ENCODE measurements around the gene CDKN2A.
A peak's percentile ranks its signal among the peaks of the same experiment; 100 is the strongest.

CDKN2A gene

DNA sequence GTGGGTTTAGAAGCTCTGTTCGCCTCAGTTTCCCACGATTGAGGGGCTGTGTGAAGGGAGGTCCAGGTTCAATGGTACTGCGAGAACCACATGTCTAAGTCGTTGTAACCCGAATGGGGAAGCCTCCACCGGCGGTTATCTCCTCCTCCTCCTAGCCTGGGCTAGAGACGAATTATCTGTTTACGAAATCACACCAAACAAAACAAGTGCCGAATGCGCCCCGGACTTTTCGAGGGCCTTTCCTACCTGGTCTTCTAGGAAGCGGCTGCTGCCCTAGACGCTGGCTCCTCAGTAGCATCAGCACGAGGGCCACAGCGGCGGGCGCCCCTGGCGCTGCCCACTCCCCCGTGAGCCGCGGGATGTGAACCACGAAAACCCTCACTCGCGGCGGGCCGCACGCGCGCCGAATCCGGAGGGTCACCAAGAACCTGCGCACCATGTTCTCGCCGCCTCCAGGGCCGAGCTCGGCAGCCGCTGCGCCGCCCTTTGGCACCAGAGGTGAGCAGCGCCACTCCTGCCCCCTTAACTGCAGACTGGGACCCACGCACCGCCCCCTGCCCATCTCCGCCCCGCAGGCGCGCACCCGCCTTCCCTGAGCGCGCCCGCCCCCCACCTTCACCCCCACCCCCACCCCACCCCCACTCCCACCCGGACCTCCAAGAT lies at the start of gene CDKN2A:
TSS of gene CDKN2A (minus strand) at position 500 of the 663 bp plus-strand sequence.
- peak; percentile 63 for DNase-seq

DNA sequence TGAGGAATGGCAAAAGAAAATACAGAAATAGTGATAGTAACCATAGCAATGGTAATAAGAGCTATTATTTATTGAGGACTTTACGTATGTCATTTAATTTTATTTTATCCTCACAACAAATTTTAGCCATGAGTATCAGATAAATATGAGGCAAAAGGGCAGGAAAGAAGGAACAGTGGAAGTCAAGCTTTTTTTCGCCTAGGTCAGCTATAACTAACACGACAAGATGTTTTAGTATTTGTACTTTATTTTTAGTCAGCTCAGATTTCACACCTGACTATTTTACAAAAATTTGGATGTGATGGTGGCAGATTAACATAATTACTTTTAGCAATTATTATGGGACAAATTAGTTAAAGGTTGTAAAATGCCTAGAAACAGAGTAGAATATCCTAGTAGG lies 49.7 kb upstream of the CDKN2A start:
- DNase-seq: no peak

DNA sequence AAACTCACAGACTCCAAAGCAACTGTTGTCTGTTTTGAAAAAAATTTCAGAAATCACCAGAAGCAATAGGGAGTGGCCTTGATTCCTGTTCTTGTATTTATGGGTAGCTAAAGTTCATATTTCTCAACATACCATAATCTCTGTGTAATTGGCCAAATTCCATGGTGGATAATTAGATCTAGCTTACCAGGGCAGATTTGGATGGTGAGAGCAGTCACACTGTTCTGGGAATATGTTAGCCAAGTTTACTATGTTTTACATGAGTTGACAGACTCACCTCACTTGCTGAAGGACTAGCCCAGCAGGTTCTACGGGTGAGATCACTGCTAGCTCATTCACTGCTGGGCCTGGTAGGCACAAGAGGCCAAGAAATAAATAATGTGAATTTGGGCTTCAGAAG lies 47.6 kb upstream of the CDKN2A start:
- no peak for DNase-seq

DNA sequence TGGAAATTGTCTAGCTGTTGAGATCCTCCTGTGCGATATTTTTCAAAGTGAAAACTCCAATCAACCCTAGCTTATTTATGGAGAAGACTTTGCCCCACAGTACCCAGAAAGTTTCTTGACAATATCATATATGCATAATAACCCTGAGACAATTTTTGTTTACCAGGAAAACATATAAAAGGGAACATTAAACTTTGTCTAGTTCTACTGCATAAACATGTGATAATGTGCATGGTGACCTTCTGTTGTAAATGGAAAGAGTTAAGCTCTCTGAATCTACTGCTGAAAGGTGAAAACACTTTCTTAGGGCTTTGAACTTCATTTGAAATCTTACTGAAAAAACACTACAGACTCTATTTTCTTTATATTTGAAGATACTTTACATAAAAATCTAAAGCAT lies 47.2 kb upstream of the CDKN2A start:
- no peak for DNase-seq

DNA sequence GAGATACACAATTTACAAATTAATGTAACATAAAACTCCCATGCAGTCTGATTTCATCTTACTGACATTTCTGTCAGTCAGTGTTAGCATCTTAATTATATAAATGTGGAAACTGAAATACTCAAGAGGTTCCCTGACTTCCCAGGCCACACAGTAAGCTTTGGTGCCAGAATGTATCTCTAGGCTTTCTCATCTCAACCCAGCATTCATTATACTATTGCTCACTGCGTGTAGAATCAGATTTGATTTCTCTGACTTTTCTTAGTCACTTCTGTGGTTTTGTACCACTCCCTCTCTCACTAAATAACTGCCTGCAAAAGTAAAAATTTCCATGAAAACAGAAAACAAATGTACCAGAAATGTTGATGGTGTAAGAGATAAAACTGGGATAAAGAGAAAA lies 46.6 kb upstream of the CDKN2A start:
- no peak for DNase-seq

DNA sequence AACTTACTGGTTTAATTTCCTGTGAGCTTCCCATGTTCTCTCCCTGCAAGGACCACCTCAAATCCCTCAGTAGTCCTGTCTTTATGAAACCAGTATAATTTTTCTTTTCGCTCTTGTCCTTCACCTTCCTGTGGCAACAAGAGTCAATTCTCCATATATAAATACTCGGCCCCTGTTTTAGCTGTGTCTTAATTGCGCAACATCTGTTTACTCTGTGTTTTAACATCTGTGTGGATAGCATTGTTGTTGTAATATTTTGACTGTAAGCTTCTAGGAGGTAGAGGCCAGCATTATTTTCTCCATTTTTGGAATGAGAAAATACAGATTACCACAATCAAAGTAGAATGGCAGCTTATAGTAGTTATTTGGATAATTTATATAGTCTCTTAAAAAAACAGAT lies 45.1 kb upstream of the CDKN2A start:
- no peak for DNase-seq

DNA sequence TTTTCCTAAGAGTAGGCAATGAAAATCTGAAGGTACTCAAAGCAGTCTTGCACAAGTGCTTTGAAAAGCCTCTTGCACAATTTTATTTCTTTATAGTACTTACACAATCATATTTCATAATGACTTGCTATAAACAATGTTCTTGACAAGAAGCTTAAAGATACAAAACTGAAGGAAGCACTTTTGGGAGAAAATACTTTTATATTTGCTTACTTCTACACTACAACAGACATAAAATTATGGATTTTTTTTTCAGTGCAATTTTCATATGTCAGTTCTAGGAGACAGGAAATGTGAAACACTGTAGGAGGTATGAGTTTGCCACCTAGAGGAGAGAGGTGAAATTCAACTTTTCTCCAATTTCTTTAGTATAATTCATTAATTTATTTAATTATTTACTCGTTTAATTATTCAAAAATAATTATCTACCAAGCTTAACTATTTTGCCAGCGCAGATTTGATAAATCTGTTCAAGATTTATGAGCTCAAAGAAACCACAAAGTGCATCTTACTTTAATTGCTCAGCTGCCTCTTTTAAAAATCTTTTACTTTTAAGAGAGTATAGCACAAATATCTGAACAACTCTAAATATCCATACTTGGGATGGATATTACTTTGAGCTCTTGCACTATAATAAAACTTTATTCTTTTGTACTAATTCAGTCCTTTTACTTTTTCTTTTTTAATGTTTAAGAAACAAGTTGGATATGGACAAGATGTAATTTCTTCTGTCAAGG lies 43.9 kb upstream of the CDKN2A start:
- DNase-seq: no peak

DNA sequence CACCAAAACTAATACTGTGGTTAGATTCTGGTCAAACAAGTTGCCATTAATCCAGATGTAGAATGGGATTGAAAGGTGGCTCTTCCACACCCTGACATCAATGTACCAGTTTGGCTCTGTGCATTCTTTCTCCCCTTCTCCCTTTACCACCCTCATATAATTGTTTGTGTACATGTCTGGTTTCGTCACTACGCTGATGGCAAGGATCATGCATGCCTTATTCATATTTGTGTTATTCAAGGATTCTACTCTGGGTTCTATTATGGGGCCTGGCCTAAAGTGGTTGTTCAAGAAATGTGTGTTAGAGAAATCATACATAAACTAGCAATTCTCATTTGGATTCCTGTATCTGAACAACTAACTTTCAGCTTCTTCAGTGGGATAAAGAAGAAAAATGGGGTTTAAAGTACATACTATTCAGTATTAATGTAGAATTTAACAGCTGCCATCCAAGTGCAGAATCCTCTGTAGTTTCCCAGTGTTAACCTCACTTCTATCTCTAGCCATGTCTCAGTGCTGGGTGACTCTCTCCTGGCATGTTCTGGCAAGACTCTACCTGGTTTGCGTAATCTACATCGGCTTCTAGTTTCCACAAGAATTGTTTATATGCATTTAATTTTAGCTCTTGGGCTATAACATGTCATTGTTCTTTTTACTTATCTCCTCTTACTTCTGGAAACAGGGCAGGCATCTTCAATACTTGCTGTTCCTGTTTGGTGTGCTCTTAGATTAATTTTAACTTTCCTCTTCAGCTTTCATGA lies 42.9 kb upstream of the CDKN2A start:
- DNase-seq: no peak

DNA sequence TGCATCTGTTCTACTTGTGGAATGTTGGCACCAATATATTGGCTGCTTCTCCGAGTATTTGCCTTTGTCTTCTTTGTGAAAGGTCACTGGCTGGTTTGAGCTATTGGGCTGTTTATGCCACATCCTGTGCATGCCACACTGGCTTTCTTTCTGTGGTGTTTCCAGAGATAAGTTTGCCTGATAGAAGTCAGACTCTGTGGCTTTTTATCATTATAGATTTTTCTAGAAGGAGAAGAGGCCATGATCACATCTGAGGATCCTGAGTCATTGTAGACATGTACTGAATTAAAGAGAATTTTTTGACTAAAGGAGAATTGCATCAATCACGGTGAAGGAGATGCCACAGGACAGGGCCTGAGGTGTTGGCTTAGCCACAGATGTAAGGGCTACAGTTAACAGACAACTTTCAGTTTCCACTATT lies 41.4 kb upstream of the CDKN2A start:
- no peak for DNase-seq

DNA sequence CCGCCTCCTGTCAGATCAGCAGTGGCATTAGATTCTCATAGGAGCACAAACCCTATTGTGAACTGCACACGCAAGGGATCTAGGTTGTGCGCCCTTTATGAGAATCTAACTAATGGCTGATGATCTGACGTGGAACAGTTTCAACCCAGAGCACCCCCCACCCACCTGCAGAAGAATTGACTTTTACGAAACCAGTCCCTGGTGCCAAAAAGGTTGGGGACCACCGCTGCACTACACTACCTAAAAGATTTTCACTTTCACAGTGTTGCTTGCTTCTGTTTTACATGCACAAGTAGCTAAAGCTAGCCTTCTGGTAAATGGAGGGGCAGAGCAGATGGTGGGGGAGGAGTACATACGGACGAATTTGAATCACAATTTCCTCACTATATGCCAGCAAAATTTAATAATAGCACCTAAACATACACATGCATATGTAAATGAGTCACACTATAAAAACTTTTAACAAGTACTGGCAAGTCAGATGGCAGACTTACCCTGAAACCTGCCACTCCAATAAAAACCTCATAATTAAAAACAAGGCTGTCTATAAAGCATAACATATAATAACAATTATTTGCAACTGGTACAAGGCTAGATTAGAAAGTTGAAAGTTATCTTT lies 38.9 kb upstream of the CDKN2A start:
- DNase-seq: no peak

DNA sequence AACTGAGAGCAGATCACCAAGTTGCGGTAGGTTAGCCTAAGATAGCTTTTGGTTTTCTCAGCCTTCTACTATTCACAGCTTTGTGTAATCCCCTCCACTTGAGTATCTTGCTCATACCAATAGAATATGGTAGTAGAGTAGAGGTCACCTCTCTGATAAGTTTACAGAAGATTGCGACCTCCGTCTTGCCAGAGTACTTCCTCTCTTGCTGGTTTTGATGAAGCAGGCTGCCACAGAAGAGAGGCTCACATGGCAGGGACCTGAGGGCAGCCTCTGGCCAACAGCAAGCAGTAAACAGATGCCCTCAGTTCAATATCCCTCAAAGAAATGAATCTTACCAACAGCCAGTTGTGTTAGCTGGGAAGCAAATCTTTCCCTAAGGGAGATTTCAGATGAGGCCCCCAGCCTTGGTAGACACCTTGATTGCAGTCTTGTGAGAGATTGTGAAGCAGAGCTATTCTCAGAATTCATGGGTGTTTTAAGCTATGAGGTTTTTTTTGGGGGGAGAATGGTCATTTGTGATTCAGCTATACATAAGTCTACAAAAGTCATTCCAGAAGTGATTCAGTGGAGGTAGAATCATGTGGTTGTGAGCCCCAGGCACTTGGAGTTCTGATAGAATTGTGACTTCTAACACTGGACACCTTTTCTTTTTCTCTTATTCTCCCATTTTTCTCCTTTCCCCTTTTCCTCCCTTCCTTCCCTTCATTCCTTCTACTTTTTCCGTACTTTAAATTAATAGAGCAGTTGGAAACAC lies 37.6 kb upstream of the CDKN2A start:
- no peak for DNase-seq

DNA sequence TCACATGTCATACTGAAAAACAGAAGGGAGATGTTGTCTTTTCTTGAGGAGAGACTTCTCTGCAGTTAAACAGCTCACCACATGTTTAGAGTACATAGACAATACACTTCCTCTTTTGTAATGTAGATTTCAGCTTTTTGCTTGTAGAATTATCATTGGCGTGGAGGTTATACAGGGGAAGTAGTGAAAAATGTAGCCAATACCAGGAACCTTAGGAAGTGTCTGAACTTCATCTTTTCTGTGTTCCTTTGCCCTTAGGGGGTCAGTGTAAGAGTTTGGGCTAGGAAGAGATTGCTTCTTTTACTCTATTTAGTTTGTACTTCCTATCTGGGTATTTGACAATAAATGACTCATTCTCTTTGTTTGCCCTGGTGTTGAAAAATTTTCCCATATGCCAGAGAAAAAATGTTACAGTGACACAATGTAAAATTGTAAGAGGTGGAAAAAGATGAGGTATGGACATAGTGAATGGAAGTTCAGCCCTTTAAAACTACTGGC lies 36.0 kb upstream of the CDKN2A start:
- DNase-seq: no peak

DNA sequence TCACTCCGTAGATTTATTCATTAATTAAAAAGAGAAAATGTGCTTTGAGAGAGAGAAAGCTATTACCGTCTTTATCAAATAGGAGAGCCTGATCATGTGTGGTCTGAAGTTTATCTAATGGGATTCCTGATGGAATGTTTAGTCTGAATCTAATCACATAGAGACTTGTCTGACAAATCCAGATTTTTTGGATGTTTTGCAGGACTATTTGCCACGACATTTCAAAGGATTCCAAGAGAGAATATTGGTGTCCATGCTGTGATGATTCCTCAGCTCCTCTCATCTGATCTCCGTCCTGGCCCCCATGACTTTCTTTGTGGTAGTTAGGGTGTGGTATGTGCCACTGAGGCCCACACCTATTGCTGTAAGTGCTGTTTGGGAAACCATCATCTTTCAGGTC lies 35.0 kb upstream of the CDKN2A start:
- no peak for DNase-seq

DNA sequence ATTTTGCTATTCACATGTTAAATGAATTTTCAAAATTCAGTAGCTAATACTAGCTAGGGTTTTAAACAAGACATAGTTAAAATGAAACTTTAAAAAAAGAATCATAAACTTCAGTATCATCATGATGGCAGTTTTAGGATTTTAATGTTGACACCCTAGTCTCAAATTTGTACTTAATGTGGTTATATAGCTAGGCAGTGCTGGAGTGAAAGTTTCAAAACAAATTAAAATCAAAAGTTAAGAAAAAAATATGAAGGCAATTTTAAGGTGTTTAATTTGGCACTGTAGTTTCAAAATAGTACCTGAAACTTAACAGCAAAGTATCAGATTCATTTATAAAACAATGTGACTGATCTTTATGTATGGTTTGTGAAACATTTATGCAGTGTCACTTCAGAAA lies 34.2 kb upstream of the CDKN2A start:
- no peak for DNase-seq

DNA sequence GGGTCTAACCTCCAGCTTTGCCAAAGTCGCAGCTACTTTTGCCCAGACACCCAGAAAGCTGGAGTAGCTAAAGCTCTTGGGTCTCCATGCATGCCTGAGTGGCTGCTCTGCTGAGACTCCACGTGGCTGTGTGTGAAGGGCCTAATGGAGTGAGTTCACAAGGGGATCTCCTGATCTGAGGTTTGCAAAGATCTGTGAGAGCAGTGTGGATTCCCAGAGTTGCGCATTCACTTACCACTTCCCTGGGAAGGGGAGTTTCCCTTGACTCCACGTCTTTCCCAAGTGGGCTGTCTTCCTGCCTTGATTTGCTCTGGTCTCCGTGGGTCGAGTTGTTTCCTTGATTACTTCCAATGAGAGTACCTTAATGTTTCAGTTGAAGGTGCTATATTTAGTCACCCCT lies 32.5 kb upstream of the CDKN2A start:
- no peak for DNase-seq

DNA sequence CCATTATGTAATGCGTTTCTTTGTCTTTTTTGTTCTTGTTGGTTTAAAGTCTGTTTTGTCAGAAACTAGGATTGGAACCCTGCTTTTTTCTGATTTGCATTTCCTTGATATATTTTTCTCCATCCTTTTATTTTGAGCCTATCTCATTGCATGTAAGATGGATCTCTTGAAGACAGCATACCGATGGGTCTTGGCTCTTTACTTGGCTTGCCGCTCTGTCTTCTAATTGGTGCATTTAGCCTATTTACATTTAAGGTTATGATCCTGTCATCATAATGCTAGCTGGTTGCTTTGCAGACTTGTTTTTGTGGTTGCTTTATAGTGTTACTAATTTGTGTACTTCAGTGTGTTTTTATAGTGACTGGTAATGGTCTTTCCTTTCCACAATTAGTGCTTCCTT lies 28.2 kb upstream of the CDKN2A start:
- DNase-seq: no peak

DNA sequence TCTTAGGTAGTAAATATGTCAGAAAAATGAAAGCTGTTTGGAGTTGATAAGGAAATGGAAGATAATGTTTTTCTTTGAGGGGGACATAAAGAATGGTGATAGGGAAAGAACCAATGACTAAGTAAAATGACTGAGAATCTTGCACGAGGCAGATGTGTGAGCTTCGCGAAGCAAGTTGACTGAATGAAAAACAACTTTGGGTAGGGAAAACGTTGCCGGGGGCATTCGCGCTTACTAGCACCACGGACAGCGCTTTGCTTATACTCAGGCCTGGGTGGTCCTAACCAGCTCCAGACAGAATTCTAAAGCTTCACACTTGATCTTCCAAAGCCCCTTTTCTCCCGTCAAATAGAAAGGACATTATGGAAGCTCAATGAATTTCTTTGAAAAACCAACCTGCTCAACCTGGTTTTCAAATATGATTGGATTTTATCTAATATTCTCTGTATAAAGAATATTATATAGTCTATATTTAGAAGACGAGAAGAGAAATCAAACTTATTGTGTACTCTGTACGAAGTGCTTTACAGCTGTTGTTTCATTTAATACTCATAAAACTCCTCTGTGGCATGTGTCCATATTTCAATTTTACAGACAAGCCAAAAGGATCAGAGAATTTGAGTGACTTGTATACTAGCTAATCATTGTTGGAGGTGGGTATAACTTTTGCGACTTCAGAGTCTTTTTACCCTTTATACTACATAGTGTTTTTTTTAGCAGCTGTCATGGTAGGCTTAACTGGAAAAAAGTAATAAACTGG lies 16.9 kb upstream of the CDKN2A start:
- no peak for DNase-seq

DNA sequence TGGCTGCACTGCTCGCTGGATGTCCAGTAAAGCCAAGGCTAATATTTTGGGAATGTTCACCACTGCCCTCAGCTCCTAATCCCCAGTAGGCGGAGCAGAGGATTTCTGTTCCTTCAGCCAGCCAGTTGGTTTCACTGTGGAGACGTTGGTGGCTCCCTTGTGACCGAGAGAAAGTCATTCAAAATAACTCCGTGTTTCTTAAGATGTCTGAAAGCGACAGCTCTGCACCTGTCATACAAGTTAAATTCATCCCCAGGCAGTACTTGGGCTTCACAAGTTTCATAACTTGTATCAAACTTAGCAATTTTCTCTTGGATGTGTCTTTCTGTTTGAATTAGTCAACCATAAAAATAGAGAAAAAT lies 15.3 kb upstream of the CDKN2A start:
- DNase-seq: no peak

DNA sequence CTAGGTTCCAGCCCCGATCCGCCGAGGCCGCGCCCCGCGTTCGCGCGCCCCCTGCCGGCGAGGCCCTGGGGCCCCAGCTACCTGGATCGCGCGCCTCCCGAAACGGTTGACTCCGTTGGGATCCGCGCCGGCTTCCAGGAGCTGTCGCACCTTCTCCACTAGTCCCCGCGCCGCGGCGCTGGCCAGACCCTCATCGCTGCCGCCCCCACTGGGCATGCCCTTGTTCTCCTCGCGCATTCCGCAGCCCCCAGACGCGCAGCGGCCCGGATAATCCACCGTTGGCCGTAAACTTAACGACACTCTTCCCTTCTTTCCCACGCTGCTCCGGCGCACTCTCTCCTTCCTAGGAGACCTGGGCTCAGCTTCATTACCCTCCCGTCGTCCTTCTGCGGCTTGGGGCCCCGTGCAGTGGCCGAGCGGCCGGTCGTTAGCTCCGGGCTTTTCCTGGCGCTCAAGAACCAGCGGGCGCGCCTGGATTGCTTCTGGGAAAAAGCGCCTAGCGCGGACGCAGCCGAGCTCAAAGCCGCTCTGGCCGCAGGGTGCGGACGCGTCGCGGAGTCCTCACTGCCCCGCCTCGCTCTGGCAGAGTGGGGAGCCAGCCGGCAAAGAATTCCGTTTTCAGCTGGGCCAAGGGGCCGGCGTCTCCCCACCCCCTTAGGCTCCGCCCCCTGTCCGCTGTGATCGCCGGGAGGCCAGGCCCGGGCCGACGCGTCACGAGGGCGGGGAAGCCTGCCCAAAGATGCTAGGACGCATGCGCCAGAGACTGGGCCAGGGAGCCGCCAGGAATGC lies 14.7 kb upstream of the CDKN2A start, which contains the start of gene CDKN2B:
TSS of gene CDKN2B (minus strand) at position 589 of the 789 bp plus-strand sequence. CDS start at position 237, 352 bp downstream.
- DNase-seq: peak; percentile 91

DNA sequence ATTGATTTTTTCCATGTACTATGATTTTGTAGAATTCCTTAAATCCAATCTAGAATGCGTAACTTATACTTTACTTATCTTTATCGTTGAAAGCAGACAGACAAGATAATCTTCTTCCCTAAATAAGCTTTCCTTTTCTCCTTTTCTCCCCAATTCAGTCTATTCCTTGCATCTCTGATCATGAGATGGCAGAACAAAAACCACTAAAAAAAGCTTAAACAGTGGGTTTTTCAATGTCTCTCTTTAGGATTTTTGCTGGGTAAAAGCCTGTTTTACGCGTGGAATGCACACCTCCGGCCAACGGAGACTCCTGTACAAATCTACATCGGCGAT lies 14.2 kb upstream of the CDKN2A start:
- no peak for DNase-seq

Data from T1000 (cell line).